HEK293T (cell line): ENCODE data around the gene PAQR5.

Experiments used
- CTCF ChIA-PET: fragments of 350-600 bp; formaldehyde crosslinking; extraction: SDS; loops from one replicate; lab custom pipeline; 2021; ENCODE audit warnings: antibody characterized with exemption, inconsistent platforms; lab: Yijun Ruan, JAX
- POLR2A ChIA-PET: fragments of 350-600 bp; formaldehyde crosslinking; extraction: SDS; loops from one replicate; lab custom pipeline; 2020; ENCODE audit warnings: antibody characterized with exemption, inconsistent platforms; lab: Yijun Ruan, JAX
- DNase-seq: peaks from one replicate; pipeline ENCODE4 v3.0.0; 2012; ENCODE audit warnings: mixed read lengths; ENCODE audit errors: extremely low spot score
- ARNT ChIP-seq: fragments of 450-650 bp; IDR thresholded peaks from 2 replicates; pipeline ENCODE4 v1.6.1; 2017; ENCODE audit warnings: mild to moderate bottlenecking
- BHLHE40 ChIP-seq: fragments of 450-650 bp; IDR thresholded peaks from 2 replicates; pipeline ENCODE4 v1.6.1; 2016; ENCODE audit warnings: mild to moderate bottlenecking, moderate library complexity, borderline replicate concordance
- CTBP1 ChIP-seq: fragments of 450-650 bp; IDR thresholded peaks from 2 replicates; pipeline ENCODE4 v1.6.1; 2016; ENCODE audit warnings: borderline replicate concordance
- ELF4 ChIP-seq: fragments of 450-650 bp; IDR thresholded peaks from 2 replicates; pipeline ENCODE4 v1.6.1; 2017; ENCODE audit warnings: antibody characterized with exemption
- FOXA1 ChIP-seq: fragments of 450-650 bp; IDR thresholded peaks from 2 replicates; pipeline ENCODE4 v1.6.1; 2016; ENCODE audit warnings: mild to moderate bottlenecking
- FOXK2 ChIP-seq: fragments of 450-650 bp; IDR thresholded peaks from 2 replicates; pipeline ENCODE4 v1.6.1; 2016; ENCODE audit warnings: mild to moderate bottlenecking
- FOXM1 ChIP-seq: fragments of 450-650 bp; IDR thresholded peaks from 2 replicates; pipeline ENCODE4 v1.6.1; 2017; ENCODE audit warnings: mild to moderate bottlenecking, borderline replicate concordance
- HDGF ChIP-seq: fragments of 450-650 bp; IDR thresholded peaks from 2 replicates; pipeline ENCODE4 v1.6.1; 2017; ENCODE audit warnings: antibody characterized with exemption, borderline replicate concordance
- L3MBTL2 ChIP-seq: fragments of 450-650 bp; conservative IDR thresholded peaks from 2 replicates; pipeline ENCODE4 v1.6.1; 2016; ENCODE audit warnings: mild to moderate bottlenecking
- LEF1 ChIP-seq: fragments of 450-650 bp; IDR thresholded peaks from 2 replicates; pipeline ENCODE4 v1.6.1; 2017; ENCODE audit warnings: mild to moderate bottlenecking, borderline replicate concordance
- NFRKB ChIP-seq: fragments of 450-650 bp; IDR thresholded peaks from 2 replicates; pipeline ENCODE4 v1.6.1; 2016; ENCODE audit warnings: mild to moderate bottlenecking, moderate library complexity
- SP1 ChIP-seq: fragments of 450-650 bp; IDR thresholded peaks from 2 replicates; pipeline ENCODE4 v1.6.1; 2017
- SUZ12 ChIP-seq: fragments of 450-650 bp; IDR thresholded peaks from 2 replicates; pipeline ENCODE4 v1.6.1; 2016; ENCODE audit warnings: mild to moderate bottlenecking
- TARDBP ChIP-seq: fragments of 450-650 bp; IDR thresholded peaks from 2 replicates; pipeline ENCODE4 v1.6.1; 2016
- ZNF384 ChIP-seq: fragments of 450-650 bp; IDR thresholded peaks from 2 replicates; pipeline ENCODE4 v1.6.1; 2016
- TF ChIP-seq, protein P1 (sequence below): fragments of 450-650 bp; IDR thresholded peaks from 2 replicates; pipeline ENCODE4 v1.6.1; 2016

Gene PAQR5, protein sequence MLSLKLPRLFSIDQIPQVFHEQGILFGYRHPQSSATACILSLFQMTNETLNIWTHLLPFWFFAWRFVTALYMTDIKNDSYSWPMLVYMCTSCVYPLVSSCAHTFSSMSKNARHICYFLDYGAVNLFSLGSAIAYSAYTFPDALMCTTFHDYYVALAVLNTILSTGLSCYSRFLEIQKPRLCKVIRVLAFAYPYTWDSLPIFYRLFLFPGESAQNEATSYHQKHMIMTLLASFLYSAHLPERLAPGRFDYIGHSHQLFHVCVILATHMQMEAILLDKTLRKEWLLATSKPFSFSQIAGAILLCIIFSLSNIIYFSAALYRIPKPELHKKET

DNA sequence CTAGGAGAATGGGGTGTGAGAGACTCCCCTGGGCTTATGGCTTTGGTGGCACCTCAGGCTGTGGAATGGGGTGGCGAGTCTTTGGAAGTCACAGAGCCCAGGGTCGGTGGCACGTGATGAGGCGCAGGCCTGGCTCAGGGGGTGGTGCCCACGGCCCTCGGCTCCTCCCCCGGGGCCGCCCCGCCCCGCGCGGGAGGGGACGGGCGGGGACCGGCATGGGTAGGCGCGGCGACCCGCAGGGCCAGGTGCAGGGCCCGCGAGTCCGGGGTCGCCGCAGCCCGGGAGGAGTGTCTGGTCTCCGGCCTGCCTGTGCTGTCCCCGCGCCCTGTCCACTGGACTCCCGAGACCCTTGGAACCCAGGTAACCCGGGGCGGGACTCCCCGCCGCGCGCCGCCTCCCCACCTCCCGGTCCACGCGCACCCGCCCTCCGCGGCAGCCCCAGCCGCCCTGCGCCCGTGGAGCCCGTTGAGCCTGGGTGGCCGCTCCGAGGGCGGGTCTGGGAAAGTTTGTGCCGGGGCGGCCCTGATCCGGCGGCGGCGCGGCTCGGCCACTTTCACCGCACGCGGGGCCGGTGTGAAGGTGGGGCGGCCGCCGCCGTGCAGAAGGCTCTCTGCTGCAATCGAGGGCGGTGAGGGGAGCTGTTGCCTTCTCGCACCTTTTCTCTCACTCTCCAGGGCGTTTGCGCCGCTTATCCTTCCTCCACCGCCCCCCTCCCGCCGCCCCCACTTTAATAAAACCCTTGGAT lies at the start of gene PAQR5:
PAQR5 (plus strand) TSS at position 216 of the 745 bp plus-strand sequence. CDS start 61,169 bp downstream, outside the sequence.
- ChIA-PET CTCF (no interaction called here), POLR2A (interaction anchor here (1.0 to 1.1 kb wide), 2 partner anchors 9 to 154 kb away, joined by 3 read pairs; partner anchors contain the start of gene RPLP1)
- TF ChIP-seq BHLHE40 (no peak), L3MBTL2 (peak; percentile 27; the same call in 1 of the 2 replicates)
- peak; percentile 83 for DNase-seq

DNA sequence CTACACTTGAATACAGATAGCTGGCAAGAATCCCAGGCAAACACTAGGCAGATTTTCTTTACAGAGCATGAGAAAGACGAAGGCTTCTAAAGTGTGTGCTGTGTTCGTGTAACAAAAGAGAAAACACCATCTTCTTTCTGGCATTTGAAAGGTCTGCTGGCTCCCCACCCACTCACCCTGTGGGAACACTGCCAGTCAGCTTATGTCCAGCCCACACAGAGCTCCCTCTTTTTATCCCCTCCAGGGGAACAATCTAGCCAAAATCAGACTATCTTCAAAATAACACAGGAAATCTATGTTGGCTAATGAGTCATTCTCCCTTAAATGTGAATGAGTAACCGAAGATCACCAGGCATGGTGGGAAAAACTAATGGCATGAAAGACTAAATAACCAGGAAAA lies 45.6 kb upstream of the PAQR5 start:
- TF ChIP-seq BHLHE40 (no peak), ZNF384 (no peak), FOXM1 (no peak), ELF4 (no peak), SUZ12 (no peak), SP1 (no peak), L3MBTL2 (no peak), TARDBP (no peak), HDGF (no peak), ARNT (no peak), LEF1 (no peak), FOXK2 (no peak), FOXA1 (no peak), CTBP1 (no peak), NFRKB (no peak)
- TF ChIP-seq, protein P1, sequence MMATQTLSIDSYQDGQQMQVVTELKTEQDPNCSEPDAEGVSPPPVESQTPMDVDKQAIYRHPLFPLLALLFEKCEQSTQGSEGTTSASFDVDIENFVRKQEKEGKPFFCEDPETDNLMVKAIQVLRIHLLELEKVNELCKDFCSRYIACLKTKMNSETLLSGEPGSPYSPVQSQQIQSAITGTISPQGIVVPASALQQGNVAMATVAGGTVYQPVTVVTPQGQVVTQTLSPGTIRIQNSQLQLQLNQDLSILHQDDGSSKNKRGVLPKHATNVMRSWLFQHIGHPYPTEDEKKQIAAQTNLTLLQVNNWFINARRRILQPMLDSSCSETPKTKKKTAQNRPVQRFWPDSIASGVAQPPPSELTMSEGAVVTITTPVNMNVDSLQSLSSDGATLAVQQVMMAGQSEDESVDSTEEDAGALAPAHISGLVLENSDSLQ: no peak
- POLR2A ChIA-PET: no interaction called here
- DNase-seq: no peak
- CTCF ChIA-PET: no interaction called here

- TF ChIP-seq BHLHE40 (no peak), FOXA1 (no peak), SP1 (no peak), ARNT (no peak), NFRKB (no peak), HDGF (no peak), FOXM1 (no peak), CTBP1 (no peak), LEF1 (no peak), FOXK2 (no peak), SUZ12 (no peak)
- TF ChIP-seq, protein P1: no peak
- CTCF ChIA-PET: interaction anchor here (0.6 to 1.1 kb wide), 6 partner anchors 9 to 206 kb away, joined by 3 read pairs; no protein-coding TSS in a partner anchor
- DNase-seq: peak; percentile 25
- POLR2A ChIA-PET: interaction anchor here (0.7 kb wide), 1 partner anchor 105 kb away, joined by 3 read pairs; the partner anchor contains the start of gene GLCE
Observed at GRCh38 chr15:69265347-69265955, 33.3 kb upstream of the PAQR5 start.

DNA sequence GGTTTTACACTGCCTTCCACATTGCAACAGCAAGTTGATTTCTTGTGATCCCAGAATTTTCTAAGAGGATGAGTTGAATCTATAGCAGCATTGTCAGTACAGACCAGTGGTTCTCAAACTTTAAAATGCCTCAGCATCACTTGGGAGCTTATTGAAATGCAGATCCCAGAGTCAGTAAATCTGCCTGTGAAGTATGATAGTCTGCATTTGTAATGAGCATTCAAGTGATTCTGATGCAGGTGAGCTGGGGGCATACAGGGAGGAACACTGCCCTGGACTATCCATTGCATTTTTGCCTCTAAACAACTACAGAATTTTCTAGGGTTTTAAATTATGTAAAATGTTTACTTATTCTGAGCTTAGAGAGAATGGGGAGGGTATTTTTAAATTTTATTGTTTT lies 27.5 kb upstream of the PAQR5 start:
- TF ChIP-seq L3MBTL2 (no peak), SUZ12 (no peak), CTBP1 (no peak), FOXM1 (no peak), SP1 (no peak), FOXK2 (no peak)
- no peak for DNase-seq
- CTCF ChIA-PET: interaction anchor here (0.5 kb wide), 1 partner anchor 203 kb away, joined by 5 read pairs; no protein-coding TSS in a partner anchor
- POLR2A ChIA-PET: no interaction called here

- no peak for DNase-seq
- no peak for TF ChIP-seq BHLHE40
- no peak for TF ChIP-seq FOXA1
- TF ChIP-seq FOXK2: no peak
- no peak for TF ChIP-seq SP1
- TF ChIP-seq SUZ12: no peak
- no peak for TF ChIP-seq NFRKB
- no peak for TF ChIP-seq LEF1
- TF ChIP-seq ZNF384: no peak
- TF ChIP-seq CTBP1: no peak
- no peak for TF ChIP-seq TARDBP
- TF ChIP-seq HDGF: no peak
- no peak for TF ChIP-seq FOXM1
- TF ChIP-seq, protein P1: no peak
- no peak for TF ChIP-seq L3MBTL2
- TF ChIP-seq ELF4: no peak
- TF ChIP-seq ARNT: no peak
- ChIA-PET POLR2A (no interaction called here), CTCF (interaction anchor here (0.6 kb wide), 1 partner anchor 1217 kb away, joined by 3 read pairs; no protein-coding TSS in a partner anchor)
Observed at GRCh38 chr15:69272139-69272538, 26.6 kb upstream of the PAQR5 start.
